Lung (tissue), 12 donors: ENCODE data around the gene IQCH. TPM values are rescaled to one million over a fixed set of nuclear protein-coding genes. Genes with fewer than 3 reads are reported as not detected.

ENCODE experiments used
- ATAC-seq: fragments of 200-7000 bp; cut with Tn5 transposase; one replicate; pipeline ENCODE4 v1.9.1; 2020; ENCODE audit warnings: moderate number of reproducible peaks; ENCODE audit not compliant: insufficient read depth, low FRiP score
- DNase-seq, 3 donors: peaks; one replicate each; pipeline ENCODE4 v3.0.0-alpha.2; 2013 to 2017
- H3K27ac ChIP-seq, 2 donors: one replicate each; pipeline ENCODE4 v1.5.1; 2013; ENCODE audit warnings: mild to moderate bottlenecking in 2 of 2, moderate library complexity in 2 of 2, control low read depth in 1 of 2, inconsistent platforms in 1 of 2, low read depth in 1 of 2, low read length in 1 of 2
- H3K27me3 ChIP-seq, 3 donors: one replicate each; pipeline ENCODE4 v1.5.1; 2013; ENCODE audit warnings: low read length in 2 of 3; ENCODE audit not compliant: control insufficient read depth in 3 of 3, insufficient read depth in 3 of 3
- H3K36me3 ChIP-seq, 4 donors: one replicate each; pipeline ENCODE4 v1.5.1; 2013; ENCODE audit warnings: low read length in 4 of 4, mild to moderate bottlenecking in 1 of 4, moderate library complexity in 1 of 4; ENCODE audit not compliant: control insufficient read depth in 4 of 4, insufficient read depth in 4 of 4
- H3K4me1 ChIP-seq, 5 donors: one replicate each; pipeline ENCODE4 v1.5.1; 2013; ENCODE audit warnings: low read length in 5 of 5, mild to moderate bottlenecking in 2 of 5, moderate library complexity in 1 of 5; ENCODE audit not compliant: control insufficient read depth in 5 of 5, insufficient read depth in 5 of 5
- H3K4me3 ChIP-seq: one replicate; pipeline ENCODE4 v1.5.1; 2013; ENCODE audit warnings: mild to moderate bottlenecking, control low read depth, moderate library complexity
- H3K9ac ChIP-seq, 2 donors: one replicate each; pipeline ENCODE4 v1.5.1; 2013; ENCODE audit warnings: low read length in 2 of 2, control low read depth in 1 of 2; ENCODE audit not compliant: insufficient read depth in 1 of 2
- H3K9me3 ChIP-seq, 4 donors: one replicate each; pipeline ENCODE4 v1.5.1; 2013; ENCODE audit warnings: low read length in 3 of 4, mild to moderate bottlenecking in 1 of 4, moderate library complexity in 1 of 4; ENCODE audit not compliant: control insufficient read depth in 4 of 4, insufficient read depth in 3 of 4
- WGBS, 2 donors: extraction: QIAGEN DNeasy Blood & Tissue Kit; methylation state at CpG; one replicate each; pipeline ENCODE4 v1.1.7; 2013; 5-methylcytosine and 5-hydroxymethylcytosine counted together
- polyA plus RNA-seq, 2 donors: library from polyadenylated mRNA; stranded (reverse); fragments of 200-250 nt; gene quantifications; one replicate each; pipeline ENCODE4 v1.2.1, GENCODE V29; 2013
- total RNA-seq, 2 donors: library from RNA; depleted of rRNA in 1 of 2; stranded (reverse); fragments of >200 nt in 1 of 2; gene quantifications; one replicate each; pipeline ENCODE4 v1.2.1, GENCODE V29; 2014 to 2021
- TF ChIP-seq, protein P1 (sequence below): IDR thresholded peaks from 2 replicates; pipeline ENCODE4 v1.5.1; 2012; ENCODE audit warnings: mild to moderate bottlenecking; ENCODE audit errors: control extremely low read depth, extremely low read depth
- donor health status: control.
- donor health status: control.
- donor health status: Bipolar disorder and iron deficiency.
- donor health status: healthy.
- donor health status: DM: yes; HTN: yes; CAD: no.

The IQCH gene
- total and polyA plus RNA-seq, 4 donors: 1.1 to 10.5 (median 4.5) TPM

DNA sequence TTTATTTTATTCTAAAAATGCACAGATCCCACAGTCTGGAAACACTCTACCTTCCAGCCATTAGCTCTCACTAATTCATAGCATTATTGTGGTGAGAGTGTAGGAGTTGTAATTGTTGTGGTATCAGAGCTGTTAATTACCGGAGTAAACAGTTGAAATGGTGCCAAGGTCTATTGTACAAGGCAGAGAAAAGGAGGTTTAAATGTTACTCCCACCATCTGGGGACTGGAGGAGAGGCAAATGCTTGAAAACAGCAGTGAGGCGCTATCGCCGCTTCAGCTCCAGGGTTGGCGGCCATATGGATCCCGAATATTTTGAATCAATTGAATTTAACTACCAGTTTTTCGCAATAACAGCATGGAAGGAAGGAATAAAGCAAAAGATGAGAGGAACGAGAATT lies 153.2 kb downstream of the IQCH start:
- H3K9ac ChIP-seq: no peak overlapping the region
- ATAC-seq (no peak), DNase-seq (no peak)
- H3K27ac ChIP-seq: no peak overlapping the region
- no peaks in the 10 kb centered on the region for H3K9me3 ChIP-seq
- no peaks in the 10 kb centered on the region for H3K36me3 ChIP-seq
- TF ChIP-seq, protein P1, sequence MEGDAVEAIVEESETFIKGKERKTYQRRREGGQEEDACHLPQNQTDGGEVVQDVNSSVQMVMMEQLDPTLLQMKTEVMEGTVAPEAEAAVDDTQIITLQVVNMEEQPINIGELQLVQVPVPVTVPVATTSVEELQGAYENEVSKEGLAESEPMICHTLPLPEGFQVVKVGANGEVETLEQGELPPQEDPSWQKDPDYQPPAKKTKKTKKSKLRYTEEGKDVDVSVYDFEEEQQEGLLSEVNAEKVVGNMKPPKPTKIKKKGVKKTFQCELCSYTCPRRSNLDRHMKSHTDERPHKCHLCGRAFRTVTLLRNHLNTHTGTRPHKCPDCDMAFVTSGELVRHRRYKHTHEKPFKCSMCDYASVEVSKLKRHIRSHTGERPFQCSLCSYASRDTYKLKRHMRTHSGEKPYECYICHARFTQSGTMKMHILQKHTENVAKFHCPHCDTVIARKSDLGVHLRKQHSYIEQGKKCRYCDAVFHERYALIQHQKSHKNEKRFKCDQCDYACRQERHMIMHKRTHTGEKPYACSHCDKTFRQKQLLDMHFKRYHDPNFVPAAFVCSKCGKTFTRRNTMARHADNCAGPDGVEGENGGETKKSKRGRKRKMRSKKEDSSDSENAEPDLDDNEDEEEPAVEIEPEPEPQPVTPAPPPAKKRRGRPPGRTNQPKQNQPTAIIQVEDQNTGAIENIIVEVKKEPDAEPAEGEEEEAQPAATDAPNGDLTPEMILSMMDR: no peak
- H3K4me3 ChIP-seq: no peak overlapping the region
- H3K4me1 ChIP-seq: peaks cover 0 to 8% (median 0%) of the 10 kb centered on the region in 5 donors
- no peaks in the 10 kb centered on the region for H3K27me3 ChIP-seq
- WGBS, 2 donors: 92 to 93% methylated on average over 8 of the region's 8 CpGs

DNA sequence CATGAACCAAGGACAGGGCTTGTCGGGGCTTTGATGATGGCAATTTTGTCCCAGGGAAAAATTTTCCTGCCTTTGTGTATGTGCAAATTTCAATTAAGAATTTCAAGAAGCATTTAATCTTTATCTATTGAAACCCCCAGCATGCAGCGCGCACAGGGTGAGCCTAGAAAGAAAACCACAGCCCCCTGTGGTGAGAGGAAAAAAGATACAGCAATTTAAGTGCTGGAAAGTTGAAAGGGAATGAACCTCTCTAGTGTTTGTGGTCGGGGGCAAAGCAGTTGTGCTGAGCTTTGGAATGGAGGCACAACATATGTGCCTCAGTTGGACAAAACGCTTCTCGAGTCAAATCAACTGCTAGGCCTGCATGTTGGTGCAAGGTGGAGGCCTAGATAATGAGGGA lies 154.6 kb downstream of the IQCH start:
- H3K27ac ChIP-seq: no peak overlapping the region
- TF ChIP-seq, protein P1: no peak
- no peak for DNase-seq
- H3K4me1 ChIP-seq: peaks cover 0 to 7% (median 6%) of the 10 kb centered on the region in 5 donors
- no peak for ATAC-seq
- no peaks in the 10 kb centered on the region for H3K36me3 ChIP-seq
- H3K4me3 ChIP-seq: no peak overlapping the region
- H3K27me3 ChIP-seq: no peaks in the 10 kb centered on the region
- no peak overlapping the region for H3K9ac ChIP-seq
- no peaks in the 10 kb centered on the region for H3K9me3 ChIP-seq
- WGBS, 2 donors: 83 to 87% methylated on average over 6 of the region's 6 CpGs

DNA sequence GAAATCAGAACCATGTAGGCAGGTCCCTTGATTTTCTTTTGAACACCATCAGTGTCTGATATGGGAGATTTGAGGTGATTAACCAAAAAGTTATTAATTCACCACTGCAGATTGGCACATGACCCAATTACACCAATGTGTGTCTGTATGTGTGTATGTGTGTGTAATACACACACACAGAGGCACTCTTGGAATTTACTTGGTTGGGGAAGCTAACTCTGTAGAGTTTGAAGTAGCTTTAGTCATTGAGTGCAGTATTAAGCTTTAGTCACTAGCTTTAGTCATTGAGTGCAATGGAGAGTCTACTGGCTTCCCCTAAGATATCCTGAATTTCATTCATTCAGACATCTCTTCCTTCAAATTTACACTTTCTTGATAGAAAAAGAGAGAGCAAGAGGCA lies 156.9 kb downstream of the IQCH start:
- H3K4me1 ChIP-seq: peaks cover 0 to 9% (median 6%) of the 10 kb centered on the region in 5 donors
- H3K4me3 ChIP-seq: no peak overlapping the region

More for the DNA sequence above, 156.9 kb downstream of the IQCH start:
- no peaks in the 10 kb centered on the region for H3K9me3 ChIP-seq
- ATAC-seq: no peak
- no peak overlapping the region for H3K27ac ChIP-seq
- TF ChIP-seq, protein P1: no peak
- no peaks in the 10 kb centered on the region for H3K36me3 ChIP-seq
- no peaks in the 10 kb centered on the region for H3K27me3 ChIP-seq
- DNase-seq: no peak
- H3K9ac ChIP-seq: no peak overlapping the region
